ENCODE measurements around the gene MAT2A. TPM values are rescaled to one million over a fixed set of nuclear protein-coding genes. Genes with fewer than 3 reads are reported as not detected.
A peak's percentile ranks its signal among the peaks of the same experiment; 100 is the strongest.

MAT2A gene
- total and polyA plus RNA-seq, 9 of the 15 experiments (the other 6 are each of a cell fraction or from before 2014, with no cell fraction given), result 130 to 1,027 (median 240) TPM

- Histone ChIP-seq H3K9me1 (ENCODE audit: control insufficient read depth, insufficient read depth, low read length) (peaks cover 3% of the 10 kb centered on the region), H3K9ac (ENCODE audit: insufficient read depth in 1 of 2, low read depth in 2 of 2, low read length in 2 of 2) (no peak overlapping the region), H3K27ac (ENCODE audit: extremely low read depth, low read depth, low read length) (no peak overlapping the region), H3K79me2 (ENCODE audit: control insufficient read depth, insufficient read depth, low read length) (peaks cover 35% of the 10 kb centered on the region), H3K27me3 (ENCODE audit: control insufficient read depth in 2 of 2, insufficient read depth in 2 of 2, low read length in 2 of 2) (no peaks in the 10 kb centered on the region), H3K4me1 (replicated peaks in 1 of 2; ENCODE audit: control insufficient read depth in 2 of 2, insufficient read depth in 2 of 2, low read length in 2 of 2) (peaks cover 13 to 15% of the 10 kb centered on the region in 2 experiments; a peak in 4 of 5 replicates), H3K4me3 (no peak overlapping the region), H4K20me1 (replicated peaks; ENCODE audit: control insufficient read depth, insufficient read depth, low read length) (no peaks in the 10 kb centered on the region), H3K9me3 (replicated peaks; ENCODE audit: control insufficient read depth, insufficient read depth, low read depth, low read length) (no peaks in the 10 kb centered on the region), H3K4me2 (ENCODE audit: insufficient read depth, low read length) (peak overlapping the region; percentile 24; the same call in 1 of the 2 replicates), H3K36me3 (ENCODE audit: control insufficient read depth, insufficient read depth, low read length) (peaks cover 54% of the 10 kb centered on the region), H2AFZ (ENCODE audit: low read depth, low read length) (no peak overlapping the region)
- ChIA-PET CTCF (ENCODE audit: low intra/inter-chr PET ratio) (no interaction called here), POLR2A (interaction anchor here (16.3 kb wide), 1 partner anchor 13 kb away, joined by 358 read pairs; the partner anchor contains the start of gene MAT2A)
- no peak for FAIRE-seq
- peak in 1 of 4 experiments; percentile 43 for DNase-seq (ENCODE audit: extremely low read depth in 1 of 4, low spot score in 3 of 4)
- intact Hi-C loops (cut with micrococcal nuclease) (no loop called here), in situ Hi-C loops (cut with MboI) (loop anchor here (5.0 kb wide), 1 partner anchor 141 kb away; the partner anchor contains the start of gene SH2D6)
- TF ChIP-seq CBFA2T3 (IDR thresholded peaks at IDR 0.05) (no peak), NFATC3 (IDR thresholded peaks at IDR 0.05) (no peak), HBP1 (CRISPR knock-in tag; IDR thresholded peaks at IDR 0.05) (no peak), FOSL1 (tag; conservative IDR thresholded peaks at IDR 0.05) (peak; percentile 90), RREB1 (CRISPR knock-in tag; IDR thresholded peaks at IDR 0.05) (no peak), VEZF1 (CRISPR knock-in tag; IDR thresholded peaks at IDR 0.05) (peak; percentile 59), HDAC8 (tag; IDR thresholded peaks at IDR 0.05) (no peak)
- ATAC-seq, result no peak
- no TSS peak for BruUV-seq (replicated peaks)
- 100% methylated on average over 1 of the region's 1 CpG for WGBS (ENCODE audit: insufficient coverage, low coverage, missing lambda C conversion rate)
These were observed 19.2 kb downstream of the MAT2A start for GRCh38 chr2:85558160-85558559.

Measured in K562 (cell line).